HG03469 (cell line): ENCODE measurements around the gene SUSD4.
"Not testable (repeated sequence)": the region's sequence is repeated elsewhere in the genome, so short reads cannot be mapped to it uniquely, and the experiment has no call there.

ENCODE experiments used
- ATAC-seq: cut with Tn5 transposase; IDR thresholded peaks from one replicate; pipeline ENCODE4 v1.9.1; 2021; ENCODE audit warnings: mild to moderate bottlenecking, moderate library complexity, moderate number of reproducible peaks; ENCODE audit not compliant: unreplicated experiment

Gene SUSD4

DNA sequence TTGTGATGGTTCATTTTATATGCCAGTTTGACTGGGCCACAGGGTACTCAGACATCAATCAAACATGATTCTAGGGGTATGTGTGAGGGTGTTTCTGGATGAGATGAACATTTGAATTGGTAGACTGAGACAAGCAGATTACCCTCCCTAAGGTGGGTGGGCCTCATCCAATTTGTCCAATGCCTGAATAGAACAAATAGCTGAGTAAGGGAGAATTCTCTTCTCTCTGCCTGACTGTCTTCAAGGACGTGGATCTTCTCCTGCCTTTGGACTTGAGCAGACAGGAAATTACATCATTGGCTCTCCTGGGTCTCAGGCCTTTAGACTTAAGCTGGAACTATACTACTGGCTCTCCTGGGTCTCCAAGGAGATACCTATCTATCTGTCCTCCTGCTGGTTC lies 64.4 kb downstream of the SUSD4 start:
- no peak for ATAC-seq

GRCh38 chr1:223298701-223299100 lies 65.3 kb downstream of the SUSD4 start:
- no peak for ATAC-seq

DNA sequence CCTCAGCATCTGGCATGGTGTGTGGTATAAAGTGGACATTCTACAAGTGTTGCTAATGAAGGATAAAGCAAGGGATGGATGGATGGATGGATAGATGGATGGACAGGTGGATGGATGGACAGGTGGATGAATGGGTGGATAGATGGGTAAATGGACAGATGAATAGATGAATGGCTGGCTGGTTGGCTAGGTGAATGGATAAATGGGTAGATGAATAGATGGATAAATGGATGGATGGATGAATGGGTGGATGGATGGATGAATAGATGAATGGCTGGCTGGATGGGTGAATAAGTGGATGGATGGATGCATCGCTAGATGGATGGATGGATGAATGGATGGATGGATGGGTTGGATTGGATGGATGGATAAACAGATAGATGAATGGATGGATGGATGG lies 66.2 kb downstream of the SUSD4 start:
- ATAC-seq, result no peak

DNA sequence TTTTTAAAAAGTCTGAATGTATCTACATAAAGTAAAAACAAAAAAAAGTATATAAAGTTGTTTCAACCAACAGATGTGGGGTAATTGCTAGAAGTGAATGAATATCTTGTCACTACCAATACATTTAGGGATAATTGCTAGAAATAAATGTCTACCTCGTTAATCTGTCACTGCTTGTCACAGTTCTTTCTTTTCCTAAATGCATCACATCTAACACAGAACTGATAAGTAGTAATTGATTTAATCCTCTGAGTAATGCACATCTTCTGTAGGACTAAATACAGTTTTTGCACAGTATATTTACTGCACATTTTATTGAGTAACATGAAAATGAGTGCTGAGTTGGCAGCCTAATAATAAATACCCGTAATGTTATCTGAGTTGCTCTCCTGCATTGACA lies 72.2 kb downstream of the SUSD4 start:
- no peak for ATAC-seq

DNA sequence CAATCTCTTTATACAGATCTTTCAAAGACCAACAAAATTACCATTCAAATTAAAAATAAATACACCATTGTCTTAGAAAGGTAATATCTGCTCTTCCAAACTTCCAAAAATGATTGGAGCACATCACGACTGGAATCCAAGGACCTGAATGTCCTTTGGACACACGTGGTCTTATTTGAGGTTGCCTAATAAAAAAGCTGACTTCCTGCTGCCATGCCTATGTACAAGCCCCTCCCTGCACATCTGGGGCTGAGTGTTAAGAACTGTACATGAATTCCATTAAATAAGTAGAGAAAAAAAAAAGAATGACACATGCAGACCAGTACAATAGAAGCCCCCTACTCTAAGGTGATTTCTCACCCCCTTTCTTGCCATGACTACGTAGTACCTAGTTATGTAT lies 73.6 kb downstream of the SUSD4 start:
- no peak for ATAC-seq

DNA sequence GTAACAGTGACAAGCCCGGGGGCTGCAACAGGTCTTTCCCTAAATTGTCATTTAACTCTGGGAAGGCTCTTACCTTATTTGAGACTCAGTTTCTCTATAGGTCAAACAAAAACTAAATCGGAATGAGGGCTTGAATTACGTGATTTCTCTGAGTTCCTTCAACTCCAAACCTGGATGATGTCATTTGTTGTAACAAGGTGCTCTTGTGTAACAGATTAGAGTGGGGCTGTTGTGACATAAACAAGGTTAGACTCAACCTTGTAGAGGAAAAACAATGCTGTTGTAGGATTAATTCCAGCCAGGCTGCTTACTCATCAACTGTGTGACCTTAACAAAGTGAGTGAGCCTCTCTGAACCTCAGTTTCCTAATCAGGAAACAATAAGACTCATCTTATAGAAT lies 74.4 kb downstream of the SUSD4 start:
- ATAC-seq, result no peak

DNA sequence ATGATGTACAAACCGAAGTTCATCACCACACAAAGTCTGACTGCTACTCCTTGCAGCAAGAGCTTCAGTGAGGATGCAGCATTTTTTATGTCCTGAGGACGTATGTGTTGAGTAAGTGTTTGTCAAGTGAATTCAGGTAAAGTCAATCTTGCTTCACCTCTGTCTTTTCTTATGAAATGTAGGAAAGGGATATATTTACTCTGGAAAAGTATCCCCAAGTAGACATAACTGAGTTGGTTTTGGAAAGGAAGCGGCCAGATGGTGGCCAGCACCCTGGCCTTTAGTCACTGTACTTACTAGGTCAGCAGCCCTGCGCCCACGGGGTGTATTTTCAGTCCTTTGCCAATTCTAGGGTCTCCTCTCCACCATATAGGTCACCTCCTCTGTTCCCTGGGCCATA lies 75.2 kb downstream of the SUSD4 start:
- no peak for ATAC-seq

GRCh38 chr1:223285452-223285851 lies 78.5 kb downstream of the SUSD4 start:
- ATAC-seq, result no peak

DNA sequence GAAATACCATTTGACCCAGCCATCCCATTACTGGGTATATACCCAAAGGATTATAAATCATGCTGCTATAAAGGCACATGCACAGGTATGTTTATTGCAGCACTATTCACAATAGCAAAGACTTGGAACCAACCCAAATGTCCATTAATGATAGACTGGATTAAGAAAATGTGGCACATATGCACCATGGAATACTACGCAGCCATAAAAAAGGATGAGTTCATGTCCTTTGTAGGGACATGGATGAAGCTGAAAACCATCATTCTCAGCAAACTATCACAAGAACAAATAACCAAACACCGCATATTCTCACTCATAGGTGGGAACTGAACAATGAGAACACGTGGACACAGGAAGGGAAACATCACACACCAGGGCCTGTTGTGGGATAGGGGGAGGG lies 80.3 kb downstream of the SUSD4 start:
- not testable (repeated sequence) for ATAC-seq

GRCh38 chr1:223278311-223278710 lies 85.7 kb downstream of the SUSD4 start:
- not testable (repeated sequence) for ATAC-seq

DNA sequence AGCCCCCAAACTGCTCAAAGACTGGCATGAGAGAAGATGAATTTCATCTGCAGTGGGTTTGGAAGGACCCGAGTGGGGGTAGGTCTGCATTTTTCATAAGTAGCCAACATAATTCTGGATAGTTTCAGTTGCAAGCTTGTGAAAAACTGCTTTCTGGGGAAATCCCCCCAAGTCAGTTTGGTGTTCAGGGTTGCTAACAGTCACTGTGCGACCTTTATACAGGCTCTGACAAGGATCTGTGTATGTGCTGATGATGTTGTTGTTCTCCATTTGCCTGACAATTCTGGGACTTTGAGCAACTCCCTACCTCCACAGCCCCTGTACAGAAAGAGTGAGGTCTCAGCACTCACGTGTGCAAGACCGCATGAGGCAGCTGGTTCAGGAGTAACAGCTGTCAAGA lies 87.9 kb downstream of the SUSD4 start:
- ATAC-seq, result no peak

GRCh38 chr1:223273511-223273910 lies 90.5 kb downstream of the SUSD4 start:
- no peak for ATAC-seq

GRCh38 chr1:223271085-223271781 lies 92.7 kb downstream of the SUSD4 start:
- no peak for ATAC-seq

GRCh38 chr1:223270155-223270554 lies 93.8 kb downstream of the SUSD4 start:
- no peak for ATAC-seq

- no peak for ATAC-seq
Measured at GRCh38 chr1:223269006-223269405, 95.0 kb downstream of the SUSD4 start.

DNA sequence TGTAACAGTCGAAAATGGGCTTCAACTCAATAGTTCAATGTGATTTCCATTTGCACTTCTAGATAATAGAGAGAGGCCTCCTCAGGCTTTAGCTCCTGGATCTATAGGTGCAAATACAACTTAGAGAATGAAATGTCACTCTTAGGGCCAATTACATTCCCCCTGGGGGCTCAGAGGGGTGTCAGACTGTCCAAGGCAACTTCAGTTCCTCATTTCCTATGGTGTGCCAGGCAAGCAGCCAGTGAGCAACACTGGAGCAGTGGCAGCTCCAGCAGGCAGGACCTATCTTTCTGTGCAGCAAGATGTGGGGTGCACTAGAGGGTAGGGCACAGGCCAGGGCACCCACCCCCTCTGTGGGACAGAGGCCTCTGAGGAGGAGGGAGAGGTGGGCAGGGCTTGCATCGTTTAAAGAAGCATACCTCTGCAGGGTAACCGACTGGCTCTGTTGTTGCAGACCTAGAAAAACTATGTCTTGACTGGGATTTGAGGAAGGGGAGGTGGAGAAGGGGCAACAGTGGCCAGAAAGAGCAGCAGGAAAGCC lies 97.3 kb downstream of the SUSD4 start:
- ATAC-seq, result no peak

- no peak for ATAC-seq
Measured at GRCh38 chr1:223264983-223265908, 98.7 kb downstream of the SUSD4 start.

DNA sequence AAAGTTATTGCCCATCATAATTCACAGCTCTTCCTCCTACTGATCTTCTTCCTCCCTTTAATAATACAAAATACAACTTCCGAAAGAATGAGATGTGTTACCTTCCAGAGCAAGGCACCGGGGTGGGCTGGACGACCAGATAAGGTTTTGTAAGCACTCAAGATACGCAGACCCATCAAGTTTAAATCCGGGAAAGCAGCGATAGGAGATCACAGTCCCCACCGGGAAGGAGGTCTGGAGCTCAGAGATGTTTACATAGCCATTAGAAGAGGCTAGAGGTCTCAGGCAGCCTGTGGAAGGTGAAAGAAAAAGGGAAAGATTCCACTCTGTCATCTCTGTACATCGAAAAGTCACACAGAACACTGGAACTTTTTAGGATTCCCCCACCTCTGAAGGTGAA lies 99.4 kb downstream of the SUSD4 start:
- no peak for ATAC-seq

DNA sequence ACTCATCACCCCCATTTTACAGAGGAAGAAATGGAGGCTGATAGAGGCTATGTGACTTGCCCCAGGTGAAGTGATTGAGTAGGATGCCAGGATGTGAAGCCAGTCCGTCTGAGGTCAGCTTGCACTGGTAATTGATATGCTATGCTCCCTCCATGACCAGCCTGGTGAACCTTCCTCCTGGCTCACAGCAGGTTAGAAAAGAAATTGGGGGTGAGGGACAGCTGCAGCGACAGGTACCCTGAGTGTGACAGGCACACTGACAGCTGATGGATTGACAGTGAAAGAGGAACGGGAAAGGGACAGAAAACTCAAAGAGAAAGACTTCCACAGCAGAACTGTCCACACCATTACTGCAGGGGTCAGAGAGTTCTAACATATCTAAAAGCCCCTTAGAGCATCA lies 102.1 kb downstream of the SUSD4 start:
- ATAC-seq, result no peak

DNA sequence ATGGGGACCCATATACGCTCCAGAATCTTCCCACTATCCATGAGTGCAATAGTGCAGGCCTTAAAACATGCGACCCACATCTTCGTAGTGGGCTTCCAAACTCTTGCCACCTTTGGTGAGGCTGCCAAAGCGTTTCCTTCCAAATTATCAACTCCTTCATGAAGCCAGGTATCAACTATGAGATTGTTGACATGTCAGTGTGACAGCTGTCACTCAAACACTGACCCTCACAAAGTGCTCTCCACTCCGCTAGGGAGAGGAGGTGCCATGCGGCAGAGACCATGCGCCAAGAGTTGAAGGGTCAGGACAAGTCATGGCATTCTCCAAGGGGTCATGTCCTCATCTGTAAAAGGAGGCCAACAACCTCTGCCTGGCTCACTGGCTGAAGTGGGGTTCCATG lies 103.3 kb downstream of the SUSD4 start:
- no peak for ATAC-seq

DNA sequence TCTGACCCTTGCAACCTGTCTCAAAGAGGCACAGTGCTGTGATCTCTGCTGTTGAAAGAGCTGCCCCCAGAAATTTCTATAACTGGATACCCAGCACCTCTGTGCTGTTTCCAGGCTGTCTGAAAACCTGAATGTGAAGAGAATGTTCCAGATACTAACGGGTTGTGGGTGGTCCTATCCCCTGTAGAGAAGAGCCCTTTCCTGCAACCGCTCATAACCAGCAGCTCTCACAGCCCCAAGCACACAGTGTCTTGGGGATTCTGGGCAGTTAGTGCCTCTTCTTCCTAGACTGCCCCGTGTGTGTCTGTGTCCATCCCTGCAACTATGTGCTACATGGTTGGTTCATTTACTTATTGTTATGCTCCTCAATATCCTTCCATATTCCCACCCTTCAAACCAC lies 104.5 kb downstream of the SUSD4 start:
- no peak for ATAC-seq

GRCh38 chr1:223258751-223259198 lies 105.2 kb downstream of the SUSD4 start:
- ATAC-seq, result no peak
